Keratinocyte (primary cell): ENCODE data around the gene SERPINE2. TPM values are rescaled to one million over a fixed set of nuclear protein-coding genes. Genes with fewer than 3 reads are reported as not detected.
A peak's percentile ranks its signal among the peaks of the same experiment; 100 is the strongest.

Experiments used
- DNase-seq: peaks from one replicate; pipeline ENCODE4 v3.0.0-alpha.2; 2011; ENCODE audit warnings: low read depth, missing footprints, low spot score
- FAIRE-seq: peaks from 2 replicates; lab custom pipeline; 2011; peaks lifted over from hg19 to GRCh38; lab: Jason Lieb, UNC
- H2AFZ ChIP-seq: 2 replicates; pipeline ENCODE4 v1.6.0; 2012; ENCODE audit warnings: low read length, control low read depth, inconsistent platforms; ENCODE audit not compliant: control insufficient read depth
- H3K27ac ChIP-seq: 2 replicates; pipeline ENCODE4 v1.5.1; 2011; ENCODE audit warnings: low read length; ENCODE audit not compliant: control insufficient read depth, insufficient read depth
- H3K27me3 ChIP-seq: 3 replicates; pipeline ENCODE4 v1.6.0; 2011; ENCODE audit warnings: low read length; ENCODE audit not compliant: control insufficient read depth, insufficient read depth; ENCODE audit errors: extremely low read depth
- H3K36me3 ChIP-seq, 2 experiments: 2 replicates in 1 of 2; 3 replicates in 1 of 2; pipeline ENCODE4 v1.5.1; 2011; ENCODE audit warnings: low read length in 2 of 2, mild to moderate bottlenecking in 1 of 2; ENCODE audit not compliant: control insufficient read depth in 2 of 2, insufficient read depth in 2 of 2; ENCODE audit errors: extremely low read depth in 1 of 2
- H3K4me1 ChIP-seq: 3 replicates; pipeline ENCODE4 v1.5.1; 2011; ENCODE audit warnings: low read length; ENCODE audit not compliant: control insufficient read depth, insufficient read depth; ENCODE audit errors: extremely low read depth
- H3K4me2 ChIP-seq: 3 replicates; pipeline ENCODE4 v1.6.0; 2011; ENCODE audit warnings: low read depth, low read length; ENCODE audit not compliant: control insufficient read depth, insufficient read depth; ENCODE audit errors: extremely low read depth
- H3K4me3 ChIP-seq, 3 experiments: fragments of 200-600 bp in 1 of 3; sonication (generic) in 1 of 3; 2 replicates in 2 of 3; 3 replicates in 1 of 3; pipeline ENCODE4 v1.5.1; 2011 to 2016; ENCODE audit warnings: low read length in 3 of 3, mild to moderate bottlenecking in 3 of 3, control low read depth in 2 of 3, inconsistent platforms in 1 of 3, low read depth in 1 of 3, mixed read lengths in 1 of 3, mixed run types in 1 of 3, moderate library complexity in 1 of 3; ENCODE audit not compliant: control insufficient read depth in 2 of 3, insufficient read depth in 2 of 3; ENCODE audit errors: extremely low read depth in 1 of 3
- H3K79me2 ChIP-seq: 2 replicates; pipeline ENCODE4 v1.6.0; 2012; ENCODE audit warnings: low read length; ENCODE audit not compliant: control insufficient read depth, insufficient read depth
- H3K9ac ChIP-seq: 3 replicates; pipeline ENCODE4 v1.6.0; 2011; ENCODE audit warnings: low read length; ENCODE audit not compliant: control insufficient read depth, insufficient read depth; ENCODE audit errors: extremely low read depth
- H3K9me1 ChIP-seq: 3 replicates; pipeline ENCODE4 v1.6.0; 2011; ENCODE audit warnings: low read length; ENCODE audit not compliant: control insufficient read depth, insufficient read depth; ENCODE audit errors: extremely low read depth
- H3K9me3 ChIP-seq: 2 replicates; pipeline ENCODE4 v1.5.1; 2012; ENCODE audit warnings: low read depth, low read length; ENCODE audit not compliant: control insufficient read depth
- H4K20me1 ChIP-seq: 3 replicates; pipeline ENCODE4 v1.6.0; 2011; ENCODE audit warnings: low read length; ENCODE audit not compliant: control insufficient read depth, insufficient read depth; ENCODE audit errors: extremely low read depth
- CTCF ChIP-seq, 3 experiments: IDR thresholded peaks in 1 of 3; conservative IDR thresholded peaks in 1 of 3; optimal IDR thresholded peaks in 1 of 3; 2 replicates in 2 of 3; 3 replicates in 1 of 3; pipeline versions ENCODE3 to v1.5.1; 2011; ENCODE audit warnings: low read length in 3 of 3, mild to moderate bottlenecking in 3 of 3, moderate library complexity in 2 of 3, control low read depth in 1 of 3, inconsistent platforms in 1 of 3; ENCODE audit not compliant: insufficient read depth in 2 of 3; ENCODE audit errors: extremely low read depth in 1 of 3
- EZH2 ChIP-seq: IDR thresholded peaks from one replicate; pipeline ENCODE4 v1.6.1; 2012; ENCODE audit warnings: inconsistent platforms, mild to moderate bottlenecking, low read length, moderate library complexity
- dilution Hi-C: fragments of 300-500 bp; cut with MboI; formaldehyde crosslinking; loops from one replicate; pipeline ENCODE4 v1.7.0; 2020; ENCODE audit warnings: low sequenced_read_pairs; ENCODE audit not compliant: extremely low pct_ligation_motif_present
- polyA plus RNA-seq, 5 experiments: library from polyadenylated mRNA; depleted of rRNA in 3 of 5; stranded (reverse) in 3 of 5; stranded (forward) in 1 of 5; unstranded in 1 of 5; fragments of >200 nt; gene quantifications; 1 replicate in 1 of 5; 2 replicates in 3 of 5; 3 replicates in 1 of 5; pipeline versions ENCODE4 v1.2.1 to v1.2.3, GENCODE V29; 2011 to 2012; ENCODE audit warnings: missing spikeins in 2 of 5, low read depth in 1 of 5, low replicate concordance in 1 of 5

SERPINE2 gene
- polyA plus RNA-seq, 1 donor (not counting 4 experiments of a cell fraction or from before 2014, with no cell fraction given): 306 TPM

GRCh38 chr2:223956300-223956699 is 82.8 kb downstream of the SERPINE2 start:
- peak; percentile 97 for FAIRE-seq
- Histone ChIP-seq H3K9me1 (no peaks in the 10 kb centered on the region), H3K79me2 (peaks cover 41% of the 10 kb centered on the region), H2AFZ (peak overlapping the region; percentile 29), H3K27me3 (no peaks in the 10 kb centered on the region), H3K4me3 (peak overlapping the region in 2 of 3 experiments; percentile 91 to 94), H4K20me1 (no peaks in the 10 kb centered on the region), H3K4me2 (peak overlapping the region; percentile 82), H3K9ac (peak overlapping the region; percentile 93), H3K27ac (peak overlapping the region; percentile 81), H3K4me1 (peaks cover 35% of the 10 kb centered on the region), H3K9me3 (no peaks in the 10 kb centered on the region), H3K36me3 (peaks cover 5 to 6% of the 10 kb centered on the region in 2 experiments)
- dilution Hi-C loops: no loop called here
- no peak for DNase-seq
- TF ChIP-seq CTCF (optimal IDR thresholded peaks at IDR 0.05 in 1 of 3, IDR thresholded peaks at IDR 0.05 in 1 of 3, conservative IDR thresholded peaks at IDR 0.05 in 1 of 3; ENCODE audit: extremely low read depth in 1 of 3, insufficient read depth in 2 of 3, low read length in 3 of 3): no peak
- TF ChIP-seq EZH2: no peak

- H3K27ac ChIP-seq: no peak overlapping the region
- dilution Hi-C loops: no loop called here
- FAIRE-seq (no peak), DNase-seq (no peak)
- H3K36me3 ChIP-seq: peaks cover 0 to 2% of the 10 kb centered on the region in 2 experiments
- no peaks in the 10 kb centered on the region for H3K27me3 ChIP-seq
- H2AFZ ChIP-seq: no peak overlapping the region
- H3K4me2 ChIP-seq: no peak overlapping the region
- H4K20me1 ChIP-seq: no peaks in the 10 kb centered on the region
- no peak overlapping the region for H3K4me3 ChIP-seq
- TF ChIP-seq EZH2 (no peak), CTCF (optimal IDR thresholded peaks at IDR 0.05 in 1 of 3, IDR thresholded peaks at IDR 0.05 in 1 of 3, conservative IDR thresholded peaks at IDR 0.05 in 1 of 3; ENCODE audit: extremely low read depth in 1 of 3, insufficient read depth in 2 of 3, low read length in 3 of 3) (no peak)
- no peaks in the 10 kb centered on the region for H3K9me3 ChIP-seq
- peaks cover 22% of the 10 kb centered on the region for H3K79me2 ChIP-seq
- H3K4me1 ChIP-seq: peaks cover 27% of the 10 kb centered on the region
- H3K9ac ChIP-seq: no peak overlapping the region
- no peaks in the 10 kb centered on the region for H3K9me1 ChIP-seq
These were observed 84.7 kb downstream of the SERPINE2 start for GRCh38 chr2:223954401-223954800.
